ENCODE measurements around the gene RER1.

RER1 gene

GRCh38 chr1:2419416-2419815 lies 27.8 kb downstream of the RER1 start:
- peaks cover 9% of the 10 kb centered on the region for H3K9me3 Mint-ChIP-seq
- peaks cover 39% of the 10 kb centered on the region for H3K4me1 Mint-ChIP-seq
- H3K27ac Mint-ChIP-seq = no peak overlapping the region
- peaks cover 18% of the 10 kb centered on the region for H3K27me3 Mint-ChIP-seq
- CTCF ChIA-PET = no interaction called here
- DNase-seq = no peak
- H3K36me3 Mint-ChIP-seq = peaks cover 5% of the 10 kb centered on the region
- no peak overlapping the region for H3K4me3 Mint-ChIP-seq

- H3K36me3 Mint-ChIP-seq = peaks cover 1% of the 10 kb centered on the region
- no peak overlapping the region for H3K27ac Mint-ChIP-seq
- peaks cover 9% of the 10 kb centered on the region for H3K9me3 Mint-ChIP-seq
- CTCF ChIA-PET = no interaction called here
- H3K4me3 Mint-ChIP-seq = no peak overlapping the region
- H3K4me1 Mint-ChIP-seq = peaks cover 10% of the 10 kb centered on the region
- peaks cover 19% of the 10 kb centered on the region for H3K27me3 Mint-ChIP-seq
- DNase-seq = no peak
Measured at GRCh38 chr1:2422523-2422922, 30.9 kb downstream of the RER1 start.

DNA sequence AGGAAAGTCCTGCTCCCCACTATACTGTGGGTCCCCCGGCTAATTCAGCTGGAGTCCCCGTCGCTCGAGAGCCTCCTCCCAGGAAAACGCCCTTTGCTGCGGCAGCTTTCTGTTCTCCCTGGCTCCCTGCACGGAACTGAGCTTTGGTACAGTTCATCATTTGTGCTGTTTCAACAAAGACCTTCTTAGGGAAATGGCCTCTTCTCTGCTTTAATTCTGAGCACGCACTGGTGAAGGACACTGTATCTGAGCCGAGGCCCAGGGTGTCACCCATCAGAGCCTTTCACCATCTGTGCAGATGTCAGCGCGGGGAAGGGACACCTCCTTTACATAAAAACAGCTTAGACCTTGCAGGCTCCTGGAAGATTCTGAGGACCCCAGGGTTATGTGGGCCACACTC lies 34.3 kb downstream of the RER1 start:
- Mint-ChIP-seq H3K27me3 (peaks cover 33% of the 10 kb centered on the region), H3K4me1 (no peaks in the 10 kb centered on the region), H3K27ac (no peak overlapping the region), H3K36me3 (peaks cover 1% of the 10 kb centered on the region), H3K9me3 (peaks cover 14% of the 10 kb centered on the region), H3K4me3 (no peak overlapping the region)
- no peak for DNase-seq
- CTCF ChIA-PET = no interaction called here

DNA sequence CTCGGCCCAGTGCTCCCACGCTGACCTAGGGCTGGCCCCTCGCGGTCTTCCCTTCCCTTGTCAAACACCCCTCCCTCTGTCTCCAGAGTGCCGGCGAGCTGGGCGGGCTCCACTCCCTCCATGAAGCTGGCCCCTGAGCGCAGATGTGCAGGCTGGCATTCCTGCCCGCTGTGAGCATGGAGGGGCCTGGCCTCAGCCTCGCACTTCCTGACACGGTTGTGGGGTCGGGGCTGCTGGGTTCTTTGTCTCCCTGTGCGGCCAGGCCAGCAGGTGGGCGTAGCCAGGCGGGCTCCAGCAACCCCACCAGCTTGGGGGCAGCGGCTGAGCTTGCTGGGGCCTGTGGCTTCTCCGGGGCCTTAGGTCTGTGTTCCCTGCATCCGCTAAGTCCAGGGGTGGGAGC lies 34.9 kb downstream of the RER1 start:
- Mint-ChIP-seq H3K27ac (no peak overlapping the region), H3K36me3 (peaks cover 1% of the 10 kb centered on the region), H3K4me3 (no peak overlapping the region), H3K27me3 (peaks cover 33% of the 10 kb centered on the region), H3K9me3 (peaks cover 14% of the 10 kb centered on the region), H3K4me1 (no peaks in the 10 kb centered on the region)
- no peak for DNase-seq
- CTCF ChIA-PET = interaction anchor here (1.5 kb wide), 1 partner anchor 11 kb away, joined by 3 read pairs; no protein-coding TSS in a partner anchor

GRCh38 chr1:2427051-2427450 lies 35.4 kb downstream of the RER1 start:
- CTCF ChIA-PET = interaction anchor here (1.5 kb wide), 1 partner anchor 11 kb away, joined by 3 read pairs; no protein-coding TSS in a partner anchor
- Mint-ChIP-seq H3K27ac (no peak overlapping the region), H3K4me3 (no peak overlapping the region), H3K9me3 (peaks cover 14% of the 10 kb centered on the region), H3K4me1 (no peaks in the 10 kb centered on the region), H3K27me3 (peaks cover 33% of the 10 kb centered on the region), H3K36me3 (peaks cover 1% of the 10 kb centered on the region)
- DNase-seq = no peak

DNA sequence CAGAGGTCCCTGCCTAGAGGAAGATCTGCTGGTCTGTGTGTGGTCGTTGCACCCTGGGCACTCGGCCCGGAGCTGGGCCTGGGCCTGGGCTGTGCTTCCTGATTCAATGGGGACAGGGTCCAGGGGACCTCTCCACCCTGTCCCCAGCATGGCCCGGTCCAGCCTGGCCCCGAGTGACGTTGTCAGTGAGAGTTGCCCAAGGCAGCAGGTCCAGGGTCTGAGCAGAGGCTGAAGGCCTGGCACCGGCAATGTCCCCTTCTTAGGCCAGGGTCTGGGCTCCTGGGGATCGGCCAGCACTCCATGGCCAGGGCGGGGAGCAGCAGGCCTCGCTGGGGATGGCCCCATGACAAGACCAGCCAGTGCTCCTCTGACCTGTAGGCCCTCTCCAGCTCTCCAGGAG lies 36.3 kb downstream of the RER1 start:
- Mint-ChIP-seq H3K36me3 (peaks cover 1% of the 10 kb centered on the region), H3K9me3 (peaks cover 12% of the 10 kb centered on the region), H3K4me3 (no peak overlapping the region)

GRCh38 chr1:2428490-2428889 lies 36.8 kb downstream of the RER1 start:
- Mint-ChIP-seq H3K4me3 (no peak overlapping the region), H3K9me3 (peaks cover 9% of the 10 kb centered on the region), H3K4me1 (no peaks in the 10 kb centered on the region), H3K36me3 (peaks cover 1% of the 10 kb centered on the region), H3K27me3 (peaks cover 21% of the 10 kb centered on the region), H3K27ac (no peak overlapping the region)
- CTCF ChIA-PET = no interaction called here
- no peak for DNase-seq

More for the DNA sequence above, 36.3 kb downstream of the RER1 start:
- H3K4me1 Mint-ChIP-seq = no peaks in the 10 kb centered on the region
- DNase-seq = no peak
- CTCF ChIA-PET = interaction anchor here (1.5 kb wide), 1 partner anchor 12 kb away, joined by 3 read pairs; no protein-coding TSS in a partner anchor
- H3K27ac Mint-ChIP-seq = no peak overlapping the region
- peaks cover 26% of the 10 kb centered on the region for H3K27me3 Mint-ChIP-seq

GRCh38 chr1:2429780-2430591 lies 38.3 kb downstream of the RER1 start:
- Mint-ChIP-seq H3K4me1 (no peaks in the 10 kb centered on the region), H3K27ac (no peak overlapping the region), H3K36me3 (no peaks in the 10 kb centered on the region), H3K9me3 (peaks cover 5% of the 10 kb centered on the region), H3K4me3 (no peak overlapping the region), H3K27me3 (peaks cover 24% of the 10 kb centered on the region)
- no peak for DNase-seq
- CTCF ChIA-PET = interaction anchor here (0.7 to 1.2 kb wide), 4 partner anchors 14 to 119 kb away, joined by 3 to 4 read pairs (median 3); no protein-coding TSS in a partner anchor

DNA sequence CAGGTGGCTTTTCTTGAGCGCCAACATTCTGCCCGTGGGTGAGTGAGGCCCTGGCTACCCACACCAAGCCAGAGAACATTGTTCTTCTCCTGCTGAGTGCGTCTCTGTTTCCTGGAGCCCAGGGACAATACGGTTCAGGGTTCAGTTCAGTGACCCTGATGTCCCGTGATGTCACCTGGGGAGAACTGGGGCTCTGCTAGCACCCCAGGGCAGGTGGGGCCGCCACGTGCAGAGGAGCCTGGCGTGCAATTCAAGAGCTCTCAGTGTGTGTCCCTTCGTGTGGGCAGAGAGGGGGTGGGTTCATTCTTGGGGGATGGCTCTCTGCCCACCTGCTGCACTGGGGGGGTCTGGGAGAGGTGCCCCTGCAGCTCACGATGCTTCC lies 38.9 kb downstream of the RER1 start:
- DNase-seq = no peak
- no peaks in the 10 kb centered on the region for H3K36me3 Mint-ChIP-seq
- peaks cover 5% of the 10 kb centered on the region for H3K9me3 Mint-ChIP-seq
- no peak overlapping the region for H3K27ac Mint-ChIP-seq
- no peaks in the 10 kb centered on the region for H3K4me1 Mint-ChIP-seq
- CTCF ChIA-PET = interaction anchor here (1.2 kb wide), 1 partner anchor 14 kb away, joined by 3 read pairs; no protein-coding TSS in a partner anchor
- peaks cover 25% of the 10 kb centered on the region for H3K27me3 Mint-ChIP-seq
- no peak overlapping the region for H3K4me3 Mint-ChIP-seq

- CTCF ChIA-PET = interaction anchor here (1.2 kb wide), 1 partner anchor 15 kb away, joined by 3 read pairs; no protein-coding TSS in a partner anchor
- Mint-ChIP-seq H3K27ac (no peak overlapping the region), H3K36me3 (no peaks in the 10 kb centered on the region), H3K9me3 (peaks cover 5% of the 10 kb centered on the region), H3K4me1 (no peaks in the 10 kb centered on the region), H3K4me3 (no peak overlapping the region), H3K27me3 (peaks cover 25% of the 10 kb centered on the region)
- DNase-seq = no peak
Measured at GRCh38 chr1:2431103-2431502, 39.5 kb downstream of the RER1 start.

DNA sequence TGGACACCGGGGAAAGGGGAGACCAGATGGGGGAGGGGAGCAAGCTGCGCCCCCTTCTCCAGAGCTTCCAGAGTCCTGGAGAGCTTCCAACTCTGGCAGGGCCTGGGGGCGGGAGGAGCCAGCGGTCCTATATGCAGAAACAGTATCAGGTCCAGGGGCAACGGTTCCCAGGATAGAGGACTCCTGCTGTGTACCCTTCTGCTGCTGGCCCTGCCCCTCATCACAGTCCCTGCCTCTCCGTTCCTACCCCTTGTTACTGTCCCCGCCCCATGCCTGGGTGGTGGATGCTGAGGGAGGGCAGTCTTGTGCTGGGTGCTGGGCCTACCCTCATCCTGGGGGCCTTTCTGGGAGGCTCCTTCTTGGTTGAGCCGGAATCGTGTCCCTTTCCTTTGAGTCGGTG lies 39.9 kb downstream of the RER1 start:
- CTCF ChIA-PET = no interaction called here
- DNase-seq = no peak
- Mint-ChIP-seq H3K9me3 (peaks cover 5% of the 10 kb centered on the region), H3K4me1 (no peaks in the 10 kb centered on the region), H3K27ac (no peak overlapping the region), H3K4me3 (no peak overlapping the region), H3K36me3 (no peaks in the 10 kb centered on the region), H3K27me3 (peaks cover 25% of the 10 kb centered on the region)

DNA sequence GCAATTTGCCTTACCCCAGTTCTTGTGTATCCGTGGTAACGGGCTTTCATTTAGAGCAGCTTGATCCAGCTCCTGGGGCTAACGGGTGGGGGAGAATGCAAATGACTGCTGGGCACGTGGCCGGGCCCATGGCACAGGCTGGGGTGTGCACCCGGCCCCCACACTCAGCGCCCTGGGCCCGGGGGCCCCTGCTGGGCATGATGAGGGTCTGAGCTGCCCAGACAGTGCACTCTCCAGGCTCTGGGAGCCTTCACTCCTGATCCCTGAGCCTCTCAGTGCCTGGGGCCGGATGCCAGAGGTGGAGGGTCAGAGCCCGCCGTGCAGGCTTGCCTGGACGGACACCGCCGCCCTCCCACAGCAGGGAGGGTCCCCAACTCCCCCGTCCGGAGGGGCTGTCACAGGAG lies 40.8 kb downstream of the RER1 start:
- no peaks in the 10 kb centered on the region for H3K36me3 Mint-ChIP-seq
- DNase-seq = no peak
- CTCF ChIA-PET = no interaction called here
- peaks cover 5% of the 10 kb centered on the region for H3K9me3 Mint-ChIP-seq
- no peak overlapping the region for H3K4me3 Mint-ChIP-seq
- H3K27ac Mint-ChIP-seq = no peak overlapping the region
- H3K27me3 Mint-ChIP-seq = peaks cover 28% of the 10 kb centered on the region
- no peaks in the 10 kb centered on the region for H3K4me1 Mint-ChIP-seq

- no peak for DNase-seq
- Mint-ChIP-seq H3K4me3 (no peak overlapping the region), H3K27me3 (peaks cover 29% of the 10 kb centered on the region), H3K36me3 (no peaks in the 10 kb centered on the region), H3K4me1 (no peaks in the 10 kb centered on the region), H3K9me3 (peaks cover 5% of the 10 kb centered on the region), H3K27ac (no peak overlapping the region)
- CTCF ChIA-PET = no interaction called here
Measured at GRCh38 chr1:2433196-2433595, 41.6 kb downstream of the RER1 start.

DNA sequence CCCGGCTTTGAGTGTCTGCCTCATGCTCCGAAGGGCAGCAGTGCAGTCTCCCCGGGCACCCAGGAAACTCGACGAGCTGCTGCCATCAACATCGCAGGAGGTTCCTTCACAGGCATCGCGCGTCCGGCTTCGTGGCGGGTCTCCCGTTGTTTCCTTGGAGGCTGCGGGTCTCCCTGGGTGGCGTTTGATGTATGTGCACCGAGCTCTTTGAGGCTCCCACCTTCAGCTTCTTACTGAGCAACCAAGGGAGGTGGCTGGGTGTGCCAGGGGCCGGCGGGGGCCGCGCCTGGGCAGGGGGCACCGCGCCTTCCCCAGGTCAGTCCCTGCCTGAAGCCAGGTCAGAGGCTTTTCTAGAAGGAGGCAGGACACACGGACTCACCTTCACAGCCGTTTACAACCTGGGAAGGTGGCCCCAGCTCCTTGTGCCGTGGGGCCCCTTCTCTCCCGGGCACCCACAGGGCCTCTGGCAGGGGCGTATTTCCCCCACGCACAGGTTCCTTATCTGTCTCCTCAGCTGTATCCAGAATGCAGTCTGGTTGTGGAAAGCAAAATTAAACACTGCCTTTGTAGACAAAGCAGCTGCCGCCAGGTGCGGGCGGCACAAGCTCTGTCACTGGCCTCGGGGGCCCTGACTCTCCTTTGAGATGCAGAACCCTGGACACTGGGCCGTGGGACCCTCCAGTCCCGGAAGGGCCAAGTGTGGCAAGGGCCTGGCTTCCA lies 42.5 kb downstream of the RER1 start:
- H3K4me3 Mint-ChIP-seq = no peak overlapping the region
- H3K27ac Mint-ChIP-seq = no peak overlapping the region
- H3K27me3 Mint-ChIP-seq = peaks cover 29% of the 10 kb centered on the region
- CTCF ChIA-PET = no interaction called here
- H3K9me3 Mint-ChIP-seq = peaks cover 5% of the 10 kb centered on the region
- H3K4me1 Mint-ChIP-seq = no peaks in the 10 kb centered on the region
- DNase-seq = no peak
- H3K36me3 Mint-ChIP-seq = no peaks in the 10 kb centered on the region

Data from activated naive CD4-positive, alpha-beta T cell treated with anti-CD3 and anti-CD28 coated beads, Interleukin-2, amount 10 ng/mL, durations not matched to agents 7 days and 5 days (primary cell).